ENCODE data around the gene NUCB2.
A peak's percentile ranks its signal among the peaks of the same experiment; 100 is the strongest.

GRCh38 chr11:17352950-17353820, 76.6 kb downstream of the NUCB2 start:
- peak; percentile 52 for TF ChIP-seq POLR2A (IDR thresholded peaks at IDR 0.05; ENCODE audit: low read length)
- TF ChIP-seq GATA1 (IDR thresholded peaks at IDR 0.05; ENCODE audit: low read depth, low read length): no peak
